Activated CD4-positive, CD25-positive, alpha-beta regulatory T cell treated with anti-CD3 and anti-CD28 coated beads, Interleukin-2, amount 50 U/mL, for 24 hours (primary cell): ENCODE results near the gene SOX15.
A peak's percentile ranks its signal among the peaks of the same experiment; 100 is the strongest.
"Not testable (repeated sequence)": the region's sequence is repeated elsewhere in the genome, so short reads cannot be mapped to it uniquely, and the experiment has no call there.

ENCODE experiments used
- ATAC-seq, 2 donors: fragments of 150-1000 bp; cut with Tn5 transposase; one replicate each; pipeline ENCODE4 v1.10.0; 2021; ENCODE audit warnings: mild to moderate bottlenecking in 1 of 2, moderate library complexity in 1 of 2

Gene SOX15

GRCh38 chr17:7589891-7590691 is at the start of gene SOX15:
TSS of gene SOX15 (minus strand) at chr17:7590094. CDS start at chr17:7589676, 418 bp downstream.
- no peak for ATAC-seq

- ATAC-seq = no peak
Measured at GRCh38 chr17:7636163-7636562, 46.3 kb upstream of the SOX15 start.

- no peak for ATAC-seq
Measured at GRCh38 chr17:7634384-7634783, 44.5 kb upstream of the SOX15 start.

GRCh38 chr17:7633093-7633492 is 43.2 kb upstream of the SOX15 start:
- ATAC-seq = no peak

- ATAC-seq = no peak
Measured at GRCh38 chr17:7632492-7632894, 42.6 kb upstream of the SOX15 start.

- no peak for ATAC-seq
Measured at GRCh38 chr17:7631398-7632380, 41.8 kb upstream of the SOX15 start.

GRCh38 chr17:7629939-7630571 is 40.2 kb upstream of the SOX15 start, which contains the start of gene SHBG:
TSS of gene SHBG (plus strand) at chr17:7630135. CDS start at chr17:7630173, 38 bp downstream.
- no peak for ATAC-seq

- ATAC-seq = peak; percentile 95 to 97
Measured at GRCh38 chr17:7627250-7628121, 37.6 kb upstream of the SOX15 start, which contains the start of gene SAT2. TSS of gene SAT2 (minus strand) at chr17:7627821. CDS start at chr17:7627635, 186 bp downstream.

- ATAC-seq = no peak
Measured at GRCh38 chr17:7626956-7627249, 37.0 kb upstream of the SOX15 start.

GRCh38 chr17:7626307-7626706 is 36.4 kb upstream of the SOX15 start:
- no peak for ATAC-seq

GRCh38 chr17:7625749-7626148 is 35.9 kb upstream of the SOX15 start:
- not testable (repeated sequence) for ATAC-seq

GRCh38 chr17:7623661-7624060 is 33.8 kb upstream of the SOX15 start:
- ATAC-seq = no peak

GRCh38 chr17:7620835-7621234 is 30.9 kb upstream of the SOX15 start:
- ATAC-seq = no peak

GRCh38 chr17:7618608-7619007 is 28.7 kb upstream of the SOX15 start:
- no peak for ATAC-seq

GRCh38 chr17:7615265-7615747 is 25.4 kb upstream of the SOX15 start:
- ATAC-seq = no peak

- ATAC-seq = peak; percentile 93 to 94
Measured at GRCh38 chr17:7614425-7615264, 24.8 kb upstream of the SOX15 start, which contains the start of gene FXR2. TSS of gene FXR2 (minus strand) at chr17:7614897. CDS start at chr17:7614532, 365 bp downstream.

GRCh38 chr17:7613769-7614424 is 24.0 kb upstream of the SOX15 start:
- ATAC-seq = no peak

GRCh38 chr17:7612294-7612640 is 22.4 kb upstream of the SOX15 start:
- no peak for ATAC-seq

GRCh38 chr17:7611635-7612293 is 21.9 kb upstream of the SOX15 start:
- ATAC-seq = no peak

GRCh38 chr17:7610641-7611040 is 20.7 kb upstream of the SOX15 start:
- no peak for ATAC-seq
